Astrocyte (in vitro differentiated cells and primary cell): ENCODE measurements around the gene EXOC6B. TPM values are rescaled to one million over a fixed set of nuclear protein-coding genes. Genes with fewer than 3 reads are reported as not detected.

Source experiments
- DNase-seq: peaks from one replicate; pipeline ENCODE4 v3.0.0-alpha.2; 2010; ENCODE audit warnings: low read depth
- FAIRE-seq: peaks from 2 replicates; lab custom pipeline; 2011; peaks lifted over from hg19 to GRCh38; lab: Jason Lieb, UNC
- H2AFZ ChIP-seq: 2 replicates; pipeline ENCODE4 v1.6.0; 2012; ENCODE audit warnings: low read depth, low read length, inconsistent platforms
- H3K27ac ChIP-seq: 2 replicates; pipeline ENCODE4 v1.5.1; 2011; ENCODE audit warnings: low read depth, low read length, inconsistent platforms
- H3K27me3 ChIP-seq: 2 replicates; pipeline ENCODE4 v1.6.0; 2011; ENCODE audit warnings: low read length, inconsistent platforms; ENCODE audit not compliant: insufficient read depth
- H3K36me3 ChIP-seq: 2 replicates; pipeline ENCODE4 v1.5.1; 2011; ENCODE audit warnings: low read length, inconsistent platforms; ENCODE audit not compliant: insufficient read depth
- H3K4me1 ChIP-seq: 2 replicates; pipeline ENCODE4 v1.5.1; 2011; ENCODE audit warnings: low read length, inconsistent platforms; ENCODE audit not compliant: insufficient read depth
- H3K4me2 ChIP-seq: 2 replicates; pipeline ENCODE4 v1.6.0; 2012; ENCODE audit warnings: low read length, inconsistent platforms
- H3K4me3 ChIP-seq: 2 replicates; pipeline ENCODE4 v1.5.1; 2011; ENCODE audit warnings: low read depth, mild to moderate bottlenecking, low read length, inconsistent platforms; ENCODE audit not compliant: insufficient read depth
- H3K79me2 ChIP-seq: 2 replicates; pipeline ENCODE4 v1.6.0; 2012; ENCODE audit warnings: mild to moderate bottlenecking, low read length, inconsistent platforms; ENCODE audit not compliant: insufficient read depth
- H3K9ac ChIP-seq: 2 replicates; pipeline ENCODE4 v1.6.0; 2012; ENCODE audit warnings: mild to moderate bottlenecking, low read length, inconsistent platforms
- H3K9me3 ChIP-seq: 2 replicates; pipeline ENCODE4 v1.5.1; 2012; ENCODE audit warnings: low read depth, mild to moderate bottlenecking, low read length, inconsistent platforms; ENCODE audit not compliant: insufficient read depth
- H4K20me1 ChIP-seq: 2 replicates; pipeline ENCODE4 v1.6.0; 2012; ENCODE audit warnings: low read length, inconsistent platforms; ENCODE audit not compliant: insufficient read depth
- H3K27ac Mint-ChIP-seq: one replicate; pipeline ENCODE4 v1.8.0; 2021; ENCODE audit warnings: mild to moderate bottlenecking, mixed read lengths; ENCODE audit not compliant: unreplicated experiment
- H3K27me3 Mint-ChIP-seq: one replicate; pipeline ENCODE4 v1.8.0; 2021; ENCODE audit warnings: low read depth, mixed read lengths; ENCODE audit not compliant: unreplicated experiment
- H3K36me3 Mint-ChIP-seq: one replicate; pipeline ENCODE4 v1.8.0; 2021; ENCODE audit warnings: low read depth, mixed read lengths; ENCODE audit not compliant: unreplicated experiment
- H3K4me1 Mint-ChIP-seq: one replicate; pipeline ENCODE4 v1.8.0; 2021; ENCODE audit warnings: low read depth, mixed read lengths; ENCODE audit not compliant: unreplicated experiment
- H3K4me3 Mint-ChIP-seq: one replicate; pipeline ENCODE4 v1.8.0; 2021; ENCODE audit warnings: mild to moderate bottlenecking, moderate library complexity, mixed read lengths; ENCODE audit not compliant: unreplicated experiment
- H3K9me3 Mint-ChIP-seq: one replicate; pipeline ENCODE4 v1.8.0; 2021; ENCODE audit warnings: mild to moderate bottlenecking, mixed read lengths; ENCODE audit not compliant: unreplicated experiment
- CTCF ChIP-seq: IDR thresholded peaks from 2 replicates; pipeline ENCODE4 v1.5.1; 2011; ENCODE audit warnings: low read depth, mild to moderate bottlenecking, inconsistent platforms, low read length, moderate library complexity; ENCODE audit not compliant: insufficient read depth
- EZH2 ChIP-seq: IDR thresholded peaks from 2 replicates; pipeline ENCODE4 v1.6.1; 2012; ENCODE audit warnings: mild to moderate bottlenecking, low read length, inconsistent platforms; ENCODE audit not compliant: insufficient read depth
- total RNA-seq: library from RNA; stranded (reverse); gene quantifications from 2 replicates; pipeline ENCODE4 v1.2.1, GENCODE V29; 2021

EXOC6B gene
- total RNA-seq, 1 donor from 2014 or later = 31.8 TPM

- Histone ChIP-seq H3K9ac (no peak overlapping the region), H3K4me2 (no peak overlapping the region), H3K27ac (no peak overlapping the region), H3K36me3 (no peaks in the 10 kb centered on the region), H3K4me3 (no peak overlapping the region), H3K4me1 (no peaks in the 10 kb centered on the region), H2AFZ (no peak overlapping the region), H3K79me2 (no peaks in the 10 kb centered on the region), H3K9me3 (no peaks in the 10 kb centered on the region), H4K20me1 (no peaks in the 10 kb centered on the region), H3K27me3 (no peaks in the 10 kb centered on the region)
- Mint-ChIP-seq H3K4me1 (peaks cover 8% of the 10 kb centered on the region), H3K9me3 (no peaks in the 10 kb centered on the region), H3K27me3 (no peaks in the 10 kb centered on the region), H3K27ac (no peak overlapping the region), H3K36me3 (peaks cover 28% of the 10 kb centered on the region), H3K4me3 (no peak overlapping the region)
- DNase-seq (no peak), FAIRE-seq (no peak)
- no peak for TF ChIP-seq CTCF
- TF ChIP-seq EZH2 = no peak
Observed at GRCh38 chr2:72180351-72180750, 645.5 kb downstream of the EXOC6B start.

GRCh38 chr2:72178551-72178950 lies 647.3 kb downstream of the EXOC6B start:
- no peak for DNase-seq
- Histone ChIP-seq H3K4me3 (no peak overlapping the region), H2AFZ (no peak overlapping the region), H3K79me2 (no peaks in the 10 kb centered on the region), H3K4me2 (no peak overlapping the region), H3K36me3 (no peaks in the 10 kb centered on the region), H4K20me1 (no peaks in the 10 kb centered on the region), H3K9ac (no peak overlapping the region), H3K4me1 (peaks cover 4% of the 10 kb centered on the region), H3K27me3 (no peaks in the 10 kb centered on the region), H3K27ac (no peak overlapping the region), H3K9me3 (no peaks in the 10 kb centered on the region)
- H3K36me3 Mint-ChIP-seq = peaks cover 34% of the 10 kb centered on the region
- no peaks in the 10 kb centered on the region for H3K27me3 Mint-ChIP-seq
- H3K27ac Mint-ChIP-seq = no peak overlapping the region
- no peak for TF ChIP-seq EZH2
- TF ChIP-seq CTCF = no peak
- FAIRE-seq = no peak
- H3K4me1 Mint-ChIP-seq = peaks cover 14% of the 10 kb centered on the region
- H3K9me3 Mint-ChIP-seq = no peaks in the 10 kb centered on the region
- no peak overlapping the region for H3K4me3 Mint-ChIP-seq

- no peak overlapping the region for H3K4me2 ChIP-seq
- TF ChIP-seq CTCF (no peak), EZH2 (no peak)
- H3K27ac Mint-ChIP-seq = no peak overlapping the region
- peaks cover 31% of the 10 kb centered on the region for H3K36me3 Mint-ChIP-seq
- H3K79me2 ChIP-seq = no peaks in the 10 kb centered on the region
- peaks cover 13% of the 10 kb centered on the region for H3K4me1 Mint-ChIP-seq
- H3K9me3 ChIP-seq = no peaks in the 10 kb centered on the region
- no peaks in the 10 kb centered on the region for H3K27me3 ChIP-seq
- peaks cover 4% of the 10 kb centered on the region for H3K4me1 ChIP-seq
- no peak overlapping the region for H3K4me3 Mint-ChIP-seq
- no peaks in the 10 kb centered on the region for H3K9me3 Mint-ChIP-seq
- H3K4me3 ChIP-seq = no peak overlapping the region
- no peaks in the 10 kb centered on the region for H4K20me1 ChIP-seq
- no peak overlapping the region for H2AFZ ChIP-seq
- no peaks in the 10 kb centered on the region for H3K36me3 ChIP-seq
- no peaks in the 10 kb centered on the region for H3K27me3 Mint-ChIP-seq
- DNase-seq (no peak), FAIRE-seq (no peak)
- H3K27ac ChIP-seq = no peak overlapping the region
- no peak overlapping the region for H3K9ac ChIP-seq
Observed at GRCh38 chr2:72176281-72176680, 649.6 kb downstream of the EXOC6B start.
